AG04450 (cell line): ENCODE data around the gene RASA3. TPM values are rescaled to one million over a fixed set of nuclear protein-coding genes. Genes with fewer than 3 reads are reported as not detected.
A peak's percentile ranks its signal among the peaks of the same experiment; 100 is the strongest.

Experiments used
- CTCF ChIA-PET: fragments of 300-600, 350-600 bp; formaldehyde crosslinking; extraction: SDS; loops from one replicate; lab custom pipeline; 2022; ENCODE audit warnings: antibody characterized with exemption, inconsistent platforms; lab: Charles Lee
- POLR2A ChIA-PET: fragments of 350-600 bp; formaldehyde crosslinking; extraction: SDS; loops from one replicate; lab custom pipeline; 2021; ENCODE audit warnings: antibody characterized with exemption, inconsistent platforms; lab: Yijun Ruan, JAX
- DNase-seq: peaks from one replicate; pipeline ENCODE4 v3.0.0-alpha.2; 2011; ENCODE audit warnings: low read depth, low spot score
- H3K27ac ChIP-seq: one replicate; pipeline ENCODE4 v1.5.1; 2012; ENCODE audit warnings: low read depth, low read length, control low read depth
- H3K27me3 ChIP-seq: one replicate; pipeline ENCODE4 v1.6.0; 2012; ENCODE audit warnings: low read length; ENCODE audit not compliant: control insufficient read depth, insufficient read depth
- H3K4me3 ChIP-seq: 2 replicates; pipeline ENCODE4 v1.5.1; 2011; ENCODE audit warnings: mild to moderate bottlenecking, low read depth, low read length, control low read depth
- H3K9me3 ChIP-seq: 2 replicates; pipeline ENCODE4 v1.5.1; 2012; ENCODE audit warnings: low read length; ENCODE audit not compliant: control insufficient read depth, insufficient read depth
- CTCF ChIP-seq: IDR thresholded peaks from 2 replicates; pipeline ENCODE4 v1.5.1; 2011; ENCODE audit warnings: low read depth, low read length, control low read depth, inconsistent platforms
- polyA plus RNA-seq: library from polyadenylated mRNA; depleted of rRNA; stranded (reverse); fragments of >200 nt; gene quantifications from 2 replicates; pipeline ENCODE4 v1.2.3, GENCODE V29; 2011

RASA3 gene
- polyA plus RNA-seq, 1 experiment: 25.2 TPM

DNA sequence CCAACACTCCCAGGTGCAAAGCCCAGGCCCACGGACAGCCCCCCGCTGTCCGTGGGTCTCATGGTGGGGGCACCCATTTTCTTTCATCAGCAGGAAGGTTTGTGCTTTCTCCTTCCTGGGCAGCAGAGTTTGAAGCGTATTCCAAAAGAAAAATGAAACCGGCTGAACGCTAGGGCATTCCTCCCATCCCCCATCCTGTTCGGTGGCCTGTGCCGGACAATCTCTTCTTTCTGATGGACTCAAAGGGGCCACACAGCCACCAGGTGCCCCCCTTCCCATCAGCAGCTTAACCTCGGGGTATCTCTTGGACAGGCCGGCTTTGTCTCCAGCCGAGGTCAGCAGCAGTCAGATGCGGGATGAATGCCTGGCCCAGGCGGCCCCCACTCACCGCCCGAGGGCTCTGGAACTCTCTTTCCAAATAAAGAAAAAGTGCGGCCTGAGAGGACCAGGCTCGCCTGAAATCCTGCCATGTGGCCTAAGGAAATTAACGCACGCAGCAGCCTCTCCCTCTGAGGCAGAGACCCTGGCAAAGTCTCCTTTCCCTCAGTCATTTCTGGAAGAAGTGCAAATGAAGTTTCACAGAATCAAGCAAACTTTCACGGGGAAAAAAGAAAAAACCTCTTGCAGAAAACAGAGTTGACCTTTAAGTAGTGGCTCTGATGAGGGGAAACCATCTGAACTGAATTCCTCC lies 67.8 kb downstream of the RASA3 start:
- ChIA-PET POLR2A (interaction anchor here (0.8 to 2.6 kb wide), 12 partner anchors 14 to 244 kb away, joined by 3 to 15 read pairs (median 6); partner anchors contain the start of gene RASA3), CTCF (no interaction called here)
- H3K9me3 ChIP-seq: peaks cover 7% of the 10 kb centered on the region; the same call in 1 of the 2 replicates
- H3K4me3 ChIP-seq: peak overlapping the region; percentile 53
- no peaks in the 10 kb centered on the region for H3K27me3 ChIP-seq
- peak overlapping the region; percentile 99 for H3K27ac ChIP-seq
- DNase-seq: no peak
- TF ChIP-seq CTCF: no peak

- no peak for DNase-seq
- Histone ChIP-seq H3K9me3 (peaks cover 7% of the 10 kb centered on the region; the same call in 1 of the 2 replicates), H3K27ac (peak overlapping the region; percentile 99), H3K27me3 (no peaks in the 10 kb centered on the region), H3K4me3 (peak overlapping the region; percentile 53)
- CTCF ChIA-PET: no interaction called here
- no peak for TF ChIP-seq CTCF
- POLR2A ChIA-PET: interaction anchor here (2.6 kb wide), 1 partner anchor 55 kb away, joined by 15 read pairs; no protein-coding TSS in a partner anchor
Observed at GRCh38 chr13:114063545-114064449, 68.6 kb downstream of the RASA3 start.

- no peak for DNase-seq
- TF ChIP-seq CTCF: no peak
- ChIA-PET POLR2A (no interaction called here), CTCF (no interaction called here)
- Histone ChIP-seq H3K27me3 (no peaks in the 10 kb centered on the region), H3K27ac (peak overlapping the region; percentile 47), H3K9me3 (peaks cover 7% of the 10 kb centered on the region; the same call in 1 of the 2 replicates), H3K4me3 (no peak overlapping the region)
Observed at GRCh38 chr13:114062754-114063153, 69.7 kb downstream of the RASA3 start.

DNA sequence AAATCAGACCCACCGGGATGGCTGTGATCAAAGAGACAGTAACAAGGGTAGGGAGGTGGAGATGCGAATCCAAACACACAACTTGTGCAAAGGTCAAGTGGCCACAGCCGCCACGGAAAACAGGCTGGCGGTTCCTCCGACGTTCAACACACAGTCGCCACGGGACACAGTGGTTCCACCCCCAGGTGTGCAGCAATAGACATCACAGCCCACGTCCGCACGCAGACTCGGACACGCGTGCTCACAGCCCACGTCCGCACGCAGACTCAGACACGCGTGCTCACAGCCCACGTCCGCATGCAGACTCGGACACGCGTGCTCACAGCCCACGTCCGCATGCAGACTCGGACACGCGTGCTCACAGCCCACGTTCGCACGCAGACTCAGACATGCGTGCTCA lies 70.1 kb downstream of the RASA3 start:
- POLR2A ChIA-PET: no interaction called here
- peak overlapping the region; percentile 47 for H3K27ac ChIP-seq

More for the DNA sequence above, 70.1 kb downstream of the RASA3 start:
- CTCF ChIA-PET: no interaction called here
- DNase-seq: no peak
- TF ChIP-seq CTCF: no peak
- Histone ChIP-seq H3K9me3 (peaks cover 7% of the 10 kb centered on the region; the same call in 1 of the 2 replicates), H3K27me3 (no peaks in the 10 kb centered on the region), H3K4me3 (no peak overlapping the region)
